Upper lobe of left lung (tissue), 6 donors: ENCODE data around the gene TMEM178A. TPM values are rescaled to one million over a fixed set of nuclear protein-coding genes. Genes with fewer than 3 reads are reported as not detected.

Source experiments
- ATAC-seq, 2 donors: fragments of 200-7000 bp; cut with Tn5 transposase; one replicate each; pipeline ENCODE4 v1.9.1; 2022; ENCODE audit warnings: mild to moderate bottlenecking in 2 of 2, moderate library complexity in 2 of 2; ENCODE audit not compliant: low FRiP score in 2 of 2
- DNase-seq, 2 donors: peaks; one replicate each; pipeline ENCODE4 v3.0.0-alpha.2; 2019 to 2020
- H3K27ac ChIP-seq, 4 donors: fragments of 200-600 bp; sonication (generic); one replicate each; pipeline ENCODE4 v1.5.1; 2016 to 2019
- H3K27me3 ChIP-seq, 4 donors: fragments of 200-600 bp; sonication (generic); one replicate each; pipeline ENCODE4 v1.5.1; 2017 to 2019
- H3K36me3 ChIP-seq, 4 donors: fragments of 200-600 bp; sonication (generic); one replicate each; pipeline ENCODE4 v1.5.1; 2016 to 2019
- H3K4me1 ChIP-seq, 4 donors: fragments of 200-600 bp; sonication (generic); one replicate each; pipeline ENCODE4 v1.5.1; 2018 to 2019
- H3K4me3 ChIP-seq, 4 donors: fragments of 200-600 bp; sonication (generic); one replicate each; pipeline ENCODE4 v1.5.1; 2017 to 2019; ENCODE audit warnings: mild to moderate bottlenecking in 2 of 4, moderate library complexity in 1 of 4
- H3K9me3 ChIP-seq, 4 donors: fragments of 200-600 bp; sonication (generic); one replicate each; pipeline ENCODE4 v1.5.1; 2018 to 2019
- CTCF ChIP-seq, 6 experiments: fragments of 450-650 bp in 4 of 6; fragments of 200-600 bp in 2 of 6; sonication (generic) in 2 of 6; IDR thresholded peaks; one replicate each; pipeline ENCODE4 v1.5.1; 2016 to 2019; ENCODE audit warnings: antibody characterized with exemption in 6 of 6
- EP300 ChIP-seq, 4 donors: sonication (generic); formaldehyde crosslinking; IDR thresholded peaks; one replicate each; pipeline ENCODE4 v1.5.1; 2017; ENCODE audit warnings: antibody characterized with exemption in 4 of 4, control low read depth in 2 of 4
- POLR2A ChIP-seq, 4 donors: fragments of 450-650 bp; IDR thresholded peaks; one replicate each; pipeline ENCODE4 v1.5.1; 2016 to 2017; ENCODE audit warnings: antibody characterized with exemption in 4 of 4, mild to moderate bottlenecking in 2 of 4
- POLR2AphosphoS5 ChIP-seq, 2 donors: sonication (generic); formaldehyde crosslinking; IDR thresholded peaks; one replicate each; pipeline ENCODE4 v1.5.1; 2017; ENCODE audit warnings: antibody characterized with exemption in 2 of 2
- WGBS, 2 donors: methylation state at CpG; one replicate each; pipeline ENCODE4 v1.1.5; 2017 to 2018; 5-methylcytosine and 5-hydroxymethylcytosine counted together
- total RNA-seq, 6 donors: library from RNA; depleted of rRNA in 4 of 6; stranded (reverse); fragments of >200 nt in 4 of 6; gene quantifications; one replicate each; pipeline versions ENCODE4 v1.1.0 to v1.2.1, GENCODE V29; 2016 to 2021
- donor health status: DM: no; HTN: no; CAD: no; lungs with moderate emphysema.
- donor health status: DM: no; HTN: yes; CAD: no; lungs with severe emphysema.

Gene TMEM178A
- total RNA-seq, 6 donors from 2014 or later, result 1.7 to 10.5 (median 4.7) TPM

- Histone ChIP-seq H3K27ac (no peak overlapping the region), H3K4me1 (peaks cover 5 to 20% (median 17%) of the 10 kb centered on the region in 4 donors), H3K4me3 (no peak overlapping the region), H3K9me3 (peaks cover 10 to 18% (median 13%) of the 10 kb centered on the region in 4 donors), H3K36me3 (no peaks in the 10 kb centered on the region), H3K27me3 (no peaks in the 10 kb centered on the region)
- DNase-seq, result no peak
- ATAC-seq, result no peak
- TF ChIP-seq EP300 (IDR thresholded peaks at IDR 0.05), result no peak
- no peak for TF ChIP-seq POLR2AphosphoS5 (IDR thresholded peaks at IDR 0.05)
- TF ChIP-seq POLR2A (IDR thresholded peaks at IDR 0.05), result no peak
- TF ChIP-seq CTCF (IDR thresholded peaks at IDR 0.05), result no peak
- 93 to 100% methylated on average over 1 of the region's 1 CpG for WGBS, 2 donors
These were observed 35.4 kb downstream of the TMEM178A start for GRCh38 chr2:39701137-39701536.

GRCh38 chr2:39703181-39703872 lies 37.6 kb downstream of the TMEM178A start:
- WGBS, 2 donors, result 76 to 84% methylated on average over 3 of the region's 3 CpGs
- TF ChIP-seq CTCF (IDR thresholded peaks at IDR 0.05), result no peak
- no peak for TF ChIP-seq POLR2A (IDR thresholded peaks at IDR 0.05)
- no peak for TF ChIP-seq EP300 (IDR thresholded peaks at IDR 0.05)
- TF ChIP-seq POLR2AphosphoS5 (IDR thresholded peaks at IDR 0.05), result no peak
- DNase-seq, result no peak
- H3K4me1 ChIP-seq, result no peaks in the 10 kb centered on the region
- no peaks in the 10 kb centered on the region for H3K36me3 ChIP-seq
- H3K4me3 ChIP-seq, result no peak overlapping the region
- no peak for ATAC-seq
- no peak overlapping the region for H3K27ac ChIP-seq
- peaks cover 10 to 18% (median 13%) of the 10 kb centered on the region in 4 donors for H3K9me3 ChIP-seq
- H3K27me3 ChIP-seq, result no peaks in the 10 kb centered on the region

GRCh38 chr2:39704540-39704939 lies 38.8 kb downstream of the TMEM178A start:
- H3K4me1 ChIP-seq, result no peaks in the 10 kb centered on the region
- H3K36me3 ChIP-seq, result no peaks in the 10 kb centered on the region
- no peaks in the 10 kb centered on the region for H3K27me3 ChIP-seq
- WGBS, 2 donors, result 82 to 83% methylated on average over 3 of the region's 3 CpGs
- TF ChIP-seq POLR2A (IDR thresholded peaks at IDR 0.05) (no peak), CTCF (IDR thresholded peaks at IDR 0.05) (no peak), POLR2AphosphoS5 (IDR thresholded peaks at IDR 0.05) (no peak), EP300 (IDR thresholded peaks at IDR 0.05) (no peak)
- H3K9me3 ChIP-seq, result peaks cover 10 to 18% (median 13%) of the 10 kb centered on the region in 4 donors
- H3K4me3 ChIP-seq, result no peak overlapping the region
- ATAC-seq (no peak), DNase-seq (no peak)
- H3K27ac ChIP-seq, result no peak overlapping the region

GRCh38 chr2:39705638-39706037 lies 39.9 kb downstream of the TMEM178A start:
- no peaks in the 10 kb centered on the region for H3K4me1 ChIP-seq
- DNase-seq (no peak), ATAC-seq (no peak)
- no peak overlapping the region for H3K4me3 ChIP-seq
- H3K9me3 ChIP-seq, result peaks cover 10 to 18% (median 13%) of the 10 kb centered on the region in 4 donors
- no peaks in the 10 kb centered on the region for H3K27me3 ChIP-seq
- H3K27ac ChIP-seq, result no peak overlapping the region
- TF ChIP-seq EP300 (IDR thresholded peaks at IDR 0.05) (no peak), POLR2A (IDR thresholded peaks at IDR 0.05) (no peak), POLR2AphosphoS5 (IDR thresholded peaks at IDR 0.05) (no peak), CTCF (IDR thresholded peaks at IDR 0.05) (no peak)
- no peaks in the 10 kb centered on the region for H3K36me3 ChIP-seq
- WGBS, 2 donors, result 60 to 65% methylated on average over 4 of the region's 4 CpGs

GRCh38 chr2:39706312-39706711 lies 40.6 kb downstream of the TMEM178A start:
- Histone ChIP-seq H3K4me1 (no peaks in the 10 kb centered on the region), H3K27me3 (no peaks in the 10 kb centered on the region), H3K4me3 (no peak overlapping the region), H3K36me3 (no peaks in the 10 kb centered on the region), H3K27ac (no peak overlapping the region), H3K9me3 (peaks cover 5 to 12% (median 9%) of the 10 kb centered on the region in 4 donors)
- ATAC-seq, result no peak
- DNase-seq, result no peak
- WGBS, 2 donors, result 54 to 65% methylated on average over 1 of the region's 1 CpG
- no peak for TF ChIP-seq POLR2AphosphoS5 (IDR thresholded peaks at IDR 0.05)
- no peak for TF ChIP-seq CTCF (IDR thresholded peaks at IDR 0.05)
- TF ChIP-seq EP300 (IDR thresholded peaks at IDR 0.05), result no peak
- TF ChIP-seq POLR2A (IDR thresholded peaks at IDR 0.05), result no peak
